ENCODE results near the gene PIGP.
A peak's percentile ranks its signal among the peaks of the same experiment; 100 is the strongest.
"Not testable (repeated sequence)": the region's sequence is repeated elsewhere in the genome, so short reads cannot be mapped to it uniquely, and the experiment has no call there.

Gene PIGP

DNA sequence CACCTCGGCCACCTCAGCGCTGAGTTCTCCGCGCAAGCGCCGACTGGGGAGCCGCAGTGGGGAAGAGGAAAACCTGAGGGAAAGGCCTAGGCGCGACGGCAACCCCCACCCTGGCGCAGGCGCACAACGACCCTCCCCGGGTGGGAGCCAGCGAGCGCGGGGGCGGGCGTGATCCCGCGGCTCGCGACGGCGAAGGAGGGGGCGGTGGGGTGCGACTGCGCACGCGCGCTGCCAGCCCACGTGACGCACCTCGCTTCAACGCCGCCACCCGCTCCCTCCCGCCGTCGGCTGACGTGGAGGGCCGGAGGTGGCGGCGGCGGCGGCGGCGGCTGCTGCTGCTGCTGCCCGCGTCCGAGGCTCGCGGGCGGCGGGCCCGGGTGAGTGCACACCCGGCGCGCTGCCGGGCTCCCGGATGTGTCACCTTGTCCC, at the start of gene PIGP, which contains the start of gene TTC3:
Gene PIGP (minus strand): TSS at position 84 of the 429 bp plus-strand sequence. CDS start 556 bp downstream, outside the sequence.
Gene TTC3 (plus strand): TSS at position 267 of the 429 bp plus-strand sequence. CDS start 14,004 bp downstream, outside the sequence.
- peak; percentile 95 for DNase-seq

DNA sequence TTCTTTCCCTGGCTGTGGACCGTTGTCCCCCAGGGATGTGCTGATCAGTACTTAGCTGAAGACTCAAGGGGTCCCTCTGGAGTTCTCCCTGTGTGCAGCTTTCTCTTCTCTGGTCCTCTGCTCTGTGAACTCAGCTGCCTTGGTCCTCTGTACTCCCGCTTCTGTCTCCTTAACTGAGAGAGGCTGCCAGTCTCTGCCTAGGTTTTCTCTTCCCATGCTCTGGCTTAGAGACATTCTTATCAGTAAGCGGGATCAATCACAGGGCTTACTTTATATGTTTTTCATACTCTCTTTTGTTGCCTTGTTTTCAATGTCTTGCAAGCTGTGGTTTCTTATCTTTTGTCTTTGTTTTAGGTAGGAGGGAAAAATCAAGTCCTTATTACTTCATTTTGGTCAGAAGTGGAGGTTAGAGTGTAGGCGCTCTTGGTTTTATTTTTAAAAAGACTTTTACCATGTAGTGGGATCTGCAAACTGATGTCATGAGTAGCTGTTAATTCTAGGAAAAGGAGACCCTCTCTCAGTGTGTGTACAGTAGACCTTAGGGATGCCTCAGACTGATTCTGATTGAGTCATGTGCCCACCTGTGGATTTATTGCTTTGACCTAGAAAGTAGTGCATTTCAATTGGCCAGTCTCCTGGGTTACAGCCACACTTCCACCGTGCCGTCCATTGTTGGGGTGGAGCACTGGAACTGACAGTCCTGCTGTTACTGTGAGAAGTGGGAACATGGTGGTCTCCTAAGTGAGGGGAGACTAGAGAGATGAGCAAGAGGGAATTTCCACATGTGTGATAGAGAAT, 46.7 kb upstream of the PIGP start:
- no peak for DNase-seq

DNA sequence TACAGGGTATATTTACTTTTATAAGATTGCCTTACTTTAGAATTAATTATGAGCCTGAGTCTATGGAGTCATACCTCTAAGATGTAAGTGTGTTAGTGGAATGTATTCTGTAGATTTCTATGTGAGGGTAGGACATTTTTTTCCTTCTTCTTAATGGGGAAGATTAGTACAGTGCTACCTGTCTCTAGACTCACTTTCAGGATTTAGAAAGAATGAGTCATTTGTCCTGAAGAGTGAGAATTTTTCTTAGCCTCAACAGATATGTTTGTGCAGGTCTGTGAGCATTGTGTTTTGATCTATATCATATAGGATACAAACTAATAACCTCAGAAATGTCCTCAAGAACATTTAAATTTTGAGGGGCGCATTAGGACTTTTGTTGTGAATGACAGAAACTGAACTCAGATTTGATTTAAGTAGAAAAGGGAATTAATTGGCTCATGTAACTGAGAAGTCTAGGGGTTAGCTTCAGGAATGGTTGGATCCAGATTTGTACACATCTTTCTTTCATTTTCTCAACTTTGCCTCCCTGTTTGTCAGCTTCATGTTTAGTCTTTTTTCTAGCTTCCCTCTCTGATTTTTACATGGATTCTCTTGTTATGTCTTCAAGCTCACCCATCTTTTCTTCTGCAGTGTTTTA, 45.4 kb upstream of the PIGP start:
- DNase-seq: no peak

DNA sequence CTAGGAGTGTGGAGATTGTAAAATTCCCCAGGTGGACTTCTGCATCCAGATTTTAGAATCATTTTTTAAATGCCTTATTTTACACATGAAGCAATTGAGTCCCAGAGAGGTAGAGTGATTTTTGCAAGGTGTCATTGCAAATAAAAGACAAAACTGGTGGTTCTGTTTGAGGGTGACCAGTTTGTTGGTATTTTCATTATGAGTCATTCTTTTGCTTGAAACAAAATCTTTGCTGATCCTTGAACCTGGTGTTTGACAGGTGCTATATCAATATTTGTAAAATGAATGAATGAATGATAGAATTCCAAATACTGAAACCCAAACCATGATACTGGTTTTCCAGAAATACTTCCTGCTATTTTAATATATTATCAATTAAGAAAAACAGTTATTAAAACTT, 44.3 kb upstream of the PIGP start:
- DNase-seq: no peak

DNA sequence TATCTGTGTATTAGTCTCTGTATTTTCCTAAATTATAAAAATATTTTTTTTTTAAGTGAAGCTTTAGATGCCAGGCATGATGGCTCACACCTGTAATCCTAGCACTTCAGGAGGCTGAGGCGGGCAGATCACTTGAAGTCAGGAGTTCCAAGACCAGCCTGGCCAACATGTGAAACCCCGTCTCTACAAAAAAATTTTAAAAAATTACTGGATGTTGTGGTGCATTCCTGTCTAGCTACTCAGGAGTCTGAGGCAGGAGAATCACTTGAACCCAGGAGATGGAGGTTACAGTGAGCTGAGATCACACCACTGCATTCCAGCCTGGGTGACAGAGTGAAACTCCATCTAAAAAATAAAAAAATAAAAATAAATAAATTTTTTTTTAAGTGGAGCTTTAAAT, 43.6 kb upstream of the PIGP start:
- not testable (repeated sequence) for DNase-seq

DNA sequence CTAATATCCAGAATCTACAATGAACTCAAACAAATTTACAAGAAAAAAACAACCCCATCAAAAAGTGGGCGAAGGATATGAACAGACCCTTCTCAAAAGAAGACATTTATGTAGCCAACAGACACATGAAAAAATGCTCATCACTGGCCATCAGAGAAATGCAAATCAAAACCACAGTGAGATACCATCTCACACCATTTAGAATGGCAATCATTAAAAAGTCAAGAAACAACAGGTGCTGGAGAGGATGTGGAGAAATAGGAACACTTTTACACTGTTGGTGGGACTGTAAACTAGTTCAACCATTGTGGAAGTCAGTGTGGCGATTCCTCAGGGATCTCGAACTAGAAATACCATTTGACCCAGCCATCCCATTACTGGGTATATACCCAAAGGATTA, 41.4 kb upstream of the PIGP start:
- not testable (repeated sequence) for DNase-seq

DNA sequence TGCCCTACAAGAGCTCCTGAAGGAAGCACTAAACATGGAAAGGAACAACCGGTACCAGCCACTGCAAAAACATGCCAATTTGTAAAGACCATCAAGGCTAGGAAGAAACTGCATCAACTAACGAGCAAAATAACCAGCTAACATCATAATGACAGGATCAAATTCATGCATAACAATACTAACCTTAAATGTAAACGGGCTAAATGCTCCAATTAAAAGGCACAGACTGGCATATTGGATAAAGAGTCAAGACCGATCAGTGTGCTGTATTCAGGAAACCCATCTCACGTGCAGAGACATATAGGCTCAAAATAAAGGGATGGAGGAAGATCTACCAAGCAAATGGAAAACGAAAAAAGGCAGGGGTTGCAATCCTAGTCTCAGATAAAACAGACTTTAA, 38.2 kb upstream of the PIGP start:
- not testable (repeated sequence) for DNase-seq

DNA sequence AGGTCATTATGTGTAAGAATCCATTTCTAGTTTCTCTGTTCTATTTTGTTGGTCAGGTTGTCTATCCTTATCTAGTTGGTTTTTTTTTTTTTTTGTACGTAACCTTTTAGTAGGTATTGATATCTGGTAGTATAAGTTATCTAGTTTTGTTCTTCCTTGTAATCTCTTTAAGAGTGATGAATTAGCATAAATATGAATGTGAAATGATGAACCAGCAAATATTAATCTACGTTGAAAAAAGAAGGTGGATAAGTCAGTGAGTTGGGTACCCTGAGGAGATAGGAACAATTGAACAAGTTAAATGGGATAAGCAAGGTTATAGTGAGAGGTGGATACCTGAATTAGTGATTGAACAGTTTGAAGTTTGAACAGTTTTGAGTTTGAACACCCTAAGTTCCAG, 34.1 kb upstream of the PIGP start:
- DNase-seq: no peak

DNA sequence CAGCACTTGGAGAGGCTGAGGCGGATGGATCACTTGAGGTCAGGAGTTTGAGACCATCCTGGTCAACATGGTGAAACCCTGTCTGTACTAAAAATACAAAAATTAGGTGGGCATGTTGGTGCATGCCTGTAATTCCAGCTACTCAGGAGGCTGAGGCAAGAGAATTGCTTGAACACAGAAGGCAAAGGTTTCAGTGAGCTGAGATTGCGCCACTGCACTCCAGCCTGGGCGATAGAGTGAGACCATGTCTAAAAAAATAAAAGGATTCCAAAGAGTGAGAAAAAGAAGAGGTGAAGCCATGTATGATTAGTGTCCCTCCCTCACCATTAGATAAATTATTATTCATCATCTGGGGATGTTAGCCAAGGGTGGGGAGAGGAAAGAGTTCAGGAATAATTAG, 29.9 kb upstream of the PIGP start:
- not testable (repeated sequence) for DNase-seq

DNA sequence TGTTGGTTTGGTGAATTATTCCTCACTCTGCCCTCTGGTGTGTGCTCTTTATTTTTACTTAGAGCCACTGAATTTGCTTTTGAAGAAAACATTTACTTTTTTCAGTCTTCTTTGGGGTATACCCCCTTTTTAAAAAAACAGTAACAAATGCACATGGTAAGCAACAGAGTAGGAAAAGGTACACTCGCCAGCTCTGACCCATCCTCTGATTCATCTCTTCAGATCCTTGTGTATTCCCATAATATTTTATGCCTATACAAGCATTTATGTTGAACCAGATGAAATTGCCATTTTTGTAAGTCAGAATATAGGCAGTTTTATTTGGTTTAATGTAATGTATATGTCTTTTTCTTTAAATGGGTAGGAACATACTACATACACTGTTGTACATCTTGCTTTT, 28.5 kb upstream of the PIGP start:
- no peak for DNase-seq

DNA sequence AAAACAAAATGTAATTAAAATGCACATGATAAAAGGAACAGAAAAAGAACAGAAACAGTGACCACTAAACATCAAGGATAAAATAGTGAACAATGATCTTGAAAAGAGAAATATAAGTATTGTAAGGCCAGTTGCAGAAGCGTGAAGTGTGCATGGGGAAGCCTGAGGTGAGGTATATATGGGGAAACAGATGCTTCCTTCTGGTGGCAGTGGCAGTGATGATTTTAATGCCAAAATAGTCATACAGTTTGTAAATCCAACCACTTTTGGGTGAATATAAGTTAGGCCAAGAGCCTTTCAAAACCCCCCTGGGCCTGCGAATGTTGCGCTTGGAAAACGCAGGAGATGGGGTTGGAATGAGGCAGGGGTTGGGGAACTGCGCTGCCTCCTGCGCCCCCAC, 27.4 kb upstream of the PIGP start:
- DNase-seq: no peak

DNA sequence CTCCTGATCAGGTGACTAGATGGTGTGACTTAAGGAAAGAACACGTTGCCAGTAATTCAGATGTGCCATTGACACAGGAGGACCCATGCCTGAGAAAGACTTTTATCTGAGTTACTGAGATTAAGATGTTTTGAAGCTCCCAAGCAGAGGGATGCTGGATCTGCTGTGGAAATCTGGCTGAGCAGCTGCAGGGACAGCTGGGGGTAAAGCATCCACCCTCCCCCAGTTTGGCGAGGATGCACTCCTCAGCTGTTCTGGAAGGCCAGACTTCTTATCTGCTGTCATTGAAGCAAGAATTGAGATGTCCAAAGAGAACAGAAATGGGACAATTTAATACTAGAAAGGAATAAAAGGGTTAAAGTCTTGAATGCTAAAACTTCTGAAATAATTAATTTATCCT, 25.9 kb upstream of the PIGP start:
- DNase-seq: no peak

DNA sequence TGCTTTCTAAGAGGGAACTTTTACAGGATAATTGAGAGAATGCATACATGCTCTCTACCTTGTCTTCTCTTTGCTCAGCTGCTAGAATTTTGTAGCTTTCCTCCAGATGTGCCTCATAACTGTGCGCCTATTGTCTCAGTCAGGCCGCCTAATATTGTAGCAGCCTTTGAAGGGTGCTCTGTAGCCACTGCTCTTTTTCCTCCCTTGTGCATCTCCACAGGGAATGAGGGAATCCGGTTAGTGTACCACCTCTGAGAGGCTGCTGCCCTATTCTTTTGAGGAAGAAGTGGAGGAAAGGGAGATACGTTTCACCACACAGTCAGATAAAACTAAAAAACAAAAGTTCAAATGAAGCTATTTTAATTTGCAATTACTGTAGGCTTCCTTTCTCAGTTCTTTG, 22.9 kb upstream of the PIGP start:
- no peak for DNase-seq

DNA sequence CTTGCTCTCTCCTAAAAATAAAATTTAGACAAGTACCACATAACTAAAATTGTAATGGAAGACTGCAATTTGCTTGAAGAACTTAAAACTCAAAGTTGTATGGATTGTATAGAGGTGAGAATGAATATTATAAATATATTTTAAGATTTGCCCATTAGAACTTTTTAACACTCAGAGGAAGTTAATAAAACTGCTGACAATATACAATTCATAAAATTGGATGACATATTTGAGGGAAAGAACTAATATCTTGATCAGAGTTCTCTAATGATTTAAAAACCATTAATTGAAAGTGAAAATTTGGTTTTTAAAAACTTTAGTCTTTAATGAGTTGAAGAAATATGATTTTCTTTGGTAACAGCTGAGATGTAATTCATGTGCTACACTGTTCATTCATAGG, 21.1 kb upstream of the PIGP start:
- no peak for DNase-seq

DNA sequence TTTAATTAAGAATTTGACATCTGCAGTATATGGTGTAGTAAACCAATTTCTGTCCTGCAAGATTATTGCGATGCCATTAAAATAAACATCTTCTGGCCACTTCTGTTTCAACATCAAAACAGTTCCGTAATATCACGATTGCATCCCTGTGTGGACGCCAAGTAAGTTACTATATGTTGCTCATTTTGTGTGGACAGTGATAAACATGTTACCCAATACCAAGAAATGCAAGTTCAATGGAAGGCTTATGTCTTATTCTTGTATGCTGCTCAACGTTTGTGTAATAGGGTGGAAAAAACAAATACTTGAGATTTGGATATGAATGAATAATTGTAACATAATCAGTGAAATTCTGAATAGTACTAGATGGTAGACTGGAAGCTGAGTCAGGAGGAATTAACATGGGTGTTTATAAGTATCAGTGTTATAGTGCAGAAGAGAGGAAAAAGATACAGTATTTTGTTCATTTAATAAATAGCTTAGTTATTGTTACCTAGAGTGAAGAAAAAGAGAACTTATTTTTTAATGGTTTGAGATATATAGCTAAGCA, 15.4 kb upstream of the PIGP start:
- no peak for DNase-seq

DNA sequence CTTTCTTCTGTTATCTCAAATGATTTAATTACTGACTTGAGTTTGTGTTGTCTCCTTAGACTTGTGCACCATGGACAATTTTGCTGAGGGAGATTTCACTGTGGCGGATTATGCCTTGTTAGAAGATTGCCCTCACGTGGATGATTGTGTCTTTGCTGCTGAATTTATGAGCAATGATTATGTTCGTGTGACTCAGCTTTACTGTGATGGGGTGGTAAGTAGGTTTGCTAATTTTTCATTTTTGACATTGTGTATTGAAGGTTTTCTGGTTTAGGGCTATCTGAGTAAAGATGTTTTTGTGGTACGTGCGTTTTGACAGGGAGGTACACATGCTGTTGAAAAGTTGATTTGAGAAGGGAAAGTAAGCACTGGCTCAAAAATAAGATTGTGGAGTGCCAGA, 14.3 kb upstream of the PIGP start:
- DNase-seq: no peak

DNA sequence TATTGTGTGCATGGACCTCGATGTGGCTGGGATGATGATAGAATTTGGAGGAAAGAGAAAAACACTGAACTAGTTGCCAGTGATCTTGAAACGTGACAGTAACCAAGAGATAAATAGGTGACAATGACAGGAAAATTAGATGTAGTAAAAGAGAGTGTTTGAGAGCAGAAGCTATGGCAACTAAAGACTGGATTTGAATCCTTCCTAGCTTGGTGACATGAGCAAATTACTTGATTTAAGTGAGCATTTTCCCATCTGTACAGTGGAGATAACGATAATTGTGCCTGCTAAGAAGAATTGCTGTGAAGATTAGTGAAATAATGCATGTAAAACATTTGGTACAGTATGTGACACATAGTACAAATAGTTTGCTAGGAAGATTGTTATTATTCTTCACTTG, 12.9 kb upstream of the PIGP start:
- no peak for DNase-seq

DNA sequence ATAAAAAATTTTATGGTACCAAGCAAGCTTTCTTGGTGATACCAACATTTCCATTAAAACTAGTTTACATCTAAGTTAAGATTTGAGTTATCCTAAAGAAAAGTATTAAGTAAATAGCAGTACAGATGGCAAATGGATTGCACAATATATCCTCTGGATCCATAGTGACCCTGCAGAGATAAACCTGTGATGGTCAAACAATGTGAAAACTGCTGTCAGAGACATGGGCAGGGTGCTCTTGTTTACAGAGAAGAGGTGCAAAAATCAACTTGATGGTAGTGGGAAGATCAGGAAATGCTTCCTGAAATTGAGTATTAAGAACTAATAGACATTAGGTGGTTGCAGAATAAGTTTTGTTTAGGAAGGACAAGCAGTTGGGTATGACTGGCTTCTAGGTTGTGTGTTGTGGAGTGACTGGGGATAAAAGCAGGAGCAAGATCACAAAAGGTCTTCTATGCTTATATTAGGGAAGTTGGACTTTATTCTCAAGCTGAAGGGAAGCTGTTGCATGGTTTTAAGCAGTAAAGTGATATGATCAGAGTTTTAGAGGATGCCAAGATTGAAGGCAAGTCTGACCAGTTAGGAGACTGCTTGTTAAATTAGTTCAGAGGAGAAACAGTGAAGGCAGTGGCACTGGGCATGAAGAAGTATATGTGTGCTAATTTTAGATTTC, 10.1 kb upstream of the PIGP start:
- no peak for DNase-seq

DNA sequence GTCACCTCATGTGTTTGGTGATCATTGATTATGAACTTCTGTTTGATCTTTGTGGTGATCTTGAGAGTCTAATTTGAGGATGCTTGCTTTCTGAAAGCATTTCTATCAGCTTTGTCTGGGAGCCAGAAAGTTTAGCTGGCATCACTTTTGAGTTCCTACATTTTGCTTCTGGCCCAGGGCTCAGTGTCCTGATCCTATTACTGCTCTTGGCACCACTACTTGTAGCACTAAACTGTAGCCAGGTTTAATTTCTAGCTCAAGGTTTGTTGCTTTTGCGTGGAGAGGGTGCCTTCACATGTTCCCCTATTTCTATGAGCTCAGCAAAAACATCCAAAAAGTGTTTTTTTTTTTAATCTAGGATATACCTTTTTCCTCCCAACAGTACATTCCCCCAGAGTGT, 9.5 kb upstream of the PIGP start:
- no peak for DNase-seq

DNA sequence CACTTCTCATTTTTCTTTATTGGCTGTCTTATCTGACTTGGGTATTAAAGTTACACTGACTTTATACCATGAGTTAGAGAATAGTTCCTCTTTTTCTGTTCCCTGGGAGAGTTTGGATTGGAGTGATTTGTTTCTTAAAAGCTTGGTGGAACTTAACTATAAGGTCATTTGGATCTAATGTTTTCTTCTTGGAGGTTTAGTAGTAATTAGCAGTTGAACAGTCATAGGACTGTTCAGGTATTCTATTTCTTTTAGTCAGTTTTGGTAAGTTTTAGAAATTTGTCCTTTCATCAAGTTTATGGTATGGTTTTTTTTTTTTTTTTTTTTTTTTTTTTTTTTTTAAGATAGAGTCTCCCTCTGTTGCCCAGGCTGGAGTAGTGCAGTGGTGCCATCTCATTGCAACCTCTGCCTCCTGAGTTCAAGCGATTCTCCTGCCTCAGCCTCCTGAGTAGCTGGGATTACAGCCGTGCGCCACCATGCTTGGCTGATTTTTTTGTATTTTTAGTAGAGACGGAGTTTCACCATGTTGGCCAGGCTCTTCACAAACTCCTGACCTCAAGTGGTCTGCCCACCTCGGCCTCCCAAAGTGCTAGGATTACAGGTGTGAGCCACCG, 6.4 kb upstream of the PIGP start:
- no peak for DNase-seq

DNA sequence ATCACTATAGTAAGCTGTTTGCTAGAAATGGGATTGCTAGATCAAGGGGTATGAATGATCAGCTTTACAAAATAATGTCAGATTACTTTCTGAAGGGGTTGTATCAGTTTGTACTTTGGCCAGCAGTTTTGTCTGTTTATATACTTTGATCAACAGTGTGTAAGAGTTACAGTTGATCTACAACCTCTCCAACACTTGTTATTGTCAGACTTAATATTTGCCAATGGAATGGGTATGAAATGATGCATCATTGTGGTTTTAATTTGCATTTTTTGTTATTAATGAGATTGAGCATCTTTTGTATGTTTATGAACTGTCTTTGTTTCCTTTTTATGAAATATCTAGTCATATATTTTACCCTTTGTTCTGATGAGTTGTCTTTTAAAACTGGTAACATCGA, 4.5 kb upstream of the PIGP start:
- DNase-seq: no peak

DNA sequence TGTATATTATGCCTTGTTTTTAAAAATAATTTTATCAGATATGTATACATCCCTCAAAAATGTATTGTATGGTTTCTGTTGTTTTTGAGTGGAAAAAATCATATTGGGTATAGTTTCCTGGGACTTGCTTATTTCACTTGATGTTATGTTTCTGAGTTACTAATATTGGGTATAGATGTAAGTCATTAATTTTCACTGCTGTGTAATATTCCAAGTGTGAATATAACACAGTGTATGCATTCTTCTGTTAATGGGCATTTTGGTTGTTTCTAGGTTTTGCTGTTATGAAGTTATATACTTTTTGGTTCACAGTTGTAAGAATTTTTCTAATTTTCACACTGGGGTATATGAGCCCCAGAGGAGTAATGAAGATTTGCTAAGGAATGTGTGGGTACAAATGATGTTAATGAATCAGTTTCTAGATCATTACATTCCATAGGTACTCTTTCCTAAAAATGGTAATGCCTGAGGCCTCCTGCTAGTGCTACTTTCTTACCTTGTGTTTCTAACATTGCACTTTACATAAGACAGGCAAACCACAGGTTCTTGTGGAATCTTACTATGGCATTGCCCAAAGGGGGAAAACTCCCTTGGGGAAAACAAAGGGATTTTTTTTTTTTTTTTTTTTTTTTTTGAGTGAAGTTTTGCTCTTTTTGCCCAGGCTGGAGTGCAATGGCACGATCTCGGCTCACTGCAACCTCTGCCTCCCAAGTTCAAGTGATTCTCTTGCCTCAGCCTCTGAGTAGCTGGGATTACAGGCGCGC, 3.4 kb upstream of the PIGP start:
- DNase-seq: no peak
